Bladder microvascular endothelial cell (primary cell): Measurements from ENCODE around the gene RPL6. TPM values are rescaled to one million over a fixed set of nuclear protein-coding genes. Genes with fewer than 3 reads are reported as not detected.

ENCODE experiments used
- total RNA-seq: library from RNA; depleted of rRNA; stranded (reverse); fragments of >200 nt; gene quantifications from 2 replicates; pipeline ENCODE4 v1.2.3, GENCODE V29; 2014

The RPL6 gene
- 489 and 517 TPM in 2 replicates for total RNA-seq

GRCh38 chr12:112409064-112409905, at the start of gene RPL6:
Gene RPL6, minus strand, starts transcription at chr12:112409605. Its CDS starts 949 bp downstream, at chr12:112408656.

GRCh38 chr12:112418608-112419296, 9.3 kb upstream of the RPL6 start, which contains the start of gene PTPN11:
Gene PTPN11, plus strand, starts transcription at chr12:112418947. Its CDS starts 165 bp downstream, at chr12:112419112.

GRCh38 chr12:112381883-112382796, 27.3 kb downstream of the RPL6 start, which contains the start of gene HECTD4:
Gene HECTD4, minus strand, starts transcription at chr12:112382431. Its CDS starts 303 bp downstream, at chr12:112382128.

Other genes with a start within 250 kb of the RPL6 start
- gene HECTD4, start 27.2 kb downstream of the RPL6 start, total RNA-seq, result 13.0 and 42.4 TPM in 2 replicates
- gene PTPN11, start 9.3 kb upstream of the RPL6 start, total RNA-seq, result 46.0 and 91.0 TPM in 2 replicates